Trophoblast cell (in vitro differentiated cells and primary cell): ENCODE results near the gene HINT2.

Source experiments
- DNase-seq, 2 donors: peaks; one replicate each; pipeline ENCODE4 v3.0.0-alpha.2; 2016
- H2AFZ ChIP-seq: 2 replicates; pipeline ENCODE4 v1.6.1; 2013; ENCODE audit warnings: low read length, moderate library complexity, mild to moderate bottlenecking; ENCODE audit not compliant: insufficient read depth, poor library complexity
- H2AK5ac ChIP-seq: 2 replicates; pipeline ENCODE4 v1.6.1; 2013; ENCODE audit warnings: mild to moderate bottlenecking, low read length
- H2BK120ac ChIP-seq: 2 replicates; pipeline ENCODE4 v1.6.1; 2013; ENCODE audit warnings: low read length, mild to moderate bottlenecking, moderate library complexity; ENCODE audit not compliant: insufficient read depth, poor library complexity
- H2BK12ac ChIP-seq: 2 replicates; pipeline ENCODE4 v1.6.1; 2013; ENCODE audit warnings: mild to moderate bottlenecking, low read length, moderate library complexity
- H2BK5ac ChIP-seq: 2 replicates; pipeline ENCODE4 v1.6.1; 2013; ENCODE audit warnings: low read length, low read depth, moderate library complexity, mild to moderate bottlenecking; ENCODE audit not compliant: poor library complexity
- H3K14ac ChIP-seq: 2 replicates; pipeline ENCODE4 v1.6.1; 2013; ENCODE audit warnings: mild to moderate bottlenecking, low read length
- H3K18ac ChIP-seq: 2 replicates; pipeline ENCODE4 v1.6.1; 2013; ENCODE audit warnings: mild to moderate bottlenecking, low read length
- H3K23ac ChIP-seq: 2 replicates; pipeline ENCODE4 v1.6.1; 2013; ENCODE audit warnings: low read length
- H3K27ac ChIP-seq: 2 replicates; pipeline ENCODE4 v1.5.1; 2013; ENCODE audit warnings: low read depth, mild to moderate bottlenecking, inconsistent platforms, low read length, moderate library complexity
- H3K27me3 ChIP-seq: 2 replicates; pipeline ENCODE4 v1.6.1; 2013; ENCODE audit warnings: inconsistent platforms, mild to moderate bottlenecking, low read length, moderate library complexity; ENCODE audit not compliant: insufficient read depth
- H3K36me3 ChIP-seq, 2 experiments: 1 replicate in 1 of 2; 2 replicates in 1 of 2; pipeline ENCODE4 v1.6.1; 2013; ENCODE audit warnings: low read length in 2 of 2, mild to moderate bottlenecking in 2 of 2, moderate library complexity in 1 of 2; ENCODE audit not compliant: insufficient read depth in 2 of 2, control insufficient read depth in 1 of 2
- H3K4ac ChIP-seq: 2 replicates; pipeline ENCODE4 v1.6.1; 2013; ENCODE audit warnings: low read depth, mild to moderate bottlenecking, low read length, moderate library complexity
- H3K4me1 ChIP-seq, 2 experiments: 1 replicate in 1 of 2; 2 replicates in 1 of 2; pipeline ENCODE4 v1.6.1; 2013; ENCODE audit warnings: low read length in 2 of 2, mild to moderate bottlenecking in 2 of 2, moderate library complexity in 1 of 2; ENCODE audit not compliant: insufficient read depth in 2 of 2, control insufficient read depth in 1 of 2
- H3K4me2 ChIP-seq: 2 replicates; pipeline ENCODE4 v1.6.1; 2013; ENCODE audit warnings: inconsistent platforms, mild to moderate bottlenecking, low read length, moderate library complexity
- H3K4me3 ChIP-seq: 2 replicates; pipeline ENCODE4 v1.5.1; 2013; ENCODE audit warnings: mild to moderate bottlenecking, low read depth, low read length, inconsistent platforms
- H3K79me1 ChIP-seq: one replicate; pipeline ENCODE4 v1.6.1; 2013; ENCODE audit warnings: low read length
- H3K79me2 ChIP-seq: 2 replicates; pipeline ENCODE4 v1.6.1; 2013; ENCODE audit warnings: low read length, mild to moderate bottlenecking; ENCODE audit not compliant: control insufficient read depth, insufficient read depth, poor library complexity
- H3K9ac ChIP-seq: 2 replicates; pipeline ENCODE4 v1.6.1; 2013; ENCODE audit warnings: mild to moderate bottlenecking, low read length
- H3K9me3 ChIP-seq: 2 replicates; pipeline ENCODE4 v1.6.1; 2013; ENCODE audit warnings: low read depth, mild to moderate bottlenecking, control low read depth, inconsistent platforms, low read length; ENCODE audit not compliant: insufficient read depth
- H4K12ac ChIP-seq: 2 replicates; pipeline ENCODE4 v1.6.1; 2013; ENCODE audit warnings: low read depth, mild to moderate bottlenecking, low read length, moderate library complexity
- H4K8ac ChIP-seq: 2 replicates; pipeline ENCODE4 v1.6.1; 2013; ENCODE audit warnings: low read depth, mild to moderate bottlenecking, low read length, moderate library complexity
- H4K91ac ChIP-seq: one replicate; pipeline ENCODE4 v1.6.1; 2013; ENCODE audit warnings: low read depth, mild to moderate bottlenecking, low read length, moderate library complexity
- WGBS: extraction: QIAGEN DNeasy Blood & Tissue Kit; methylation state at CpG from one replicate; pipeline ENCODE4 v1.1.7; 2013; ENCODE audit warnings: missing lambda C conversion rate; ENCODE audit not compliant: insufficient read length, insufficient coverage; ENCODE audit errors: extremely low coverage; 5-methylcytosine and 5-hydroxymethylcytosine counted together

HINT2 gene

GRCh38 chr9:35832814-35833213 lies 18.0 kb upstream of the HINT2 start:
- H3K27ac ChIP-seq: no peak overlapping the region
- H3K9ac ChIP-seq: no peak overlapping the region
- WGBS: no CpG with 5 or more reads among the region's 5 CpGs

GRCh38 chr9:35831040-35831439 lies 16.2 kb upstream of the HINT2 start:
- WGBS: no CpG with 5 or more reads among the region's 4 CpGs

More at GRCh38 chr9:35832814-35833213, 18.0 kb upstream of the HINT2 start:
- Histone ChIP-seq H3K4me3 (no peak overlapping the region), H3K9me3 (no peaks in the 10 kb centered on the region), H3K27me3 (no peaks in the 10 kb centered on the region), H4K8ac (no peak overlapping the region), H4K91ac (no peak overlapping the region), H3K4ac (no peak overlapping the region), H3K4me1 (peaks cover 22 to 27% of the 10 kb centered on the region in 2 experiments), H3K18ac (no peak overlapping the region), H3K4me2 (no peak overlapping the region), H3K79me2 (peaks cover 3% of the 10 kb centered on the region), H2BK120ac (no peak overlapping the region), H3K79me1 (peaks cover 4% of the 10 kb centered on the region), H4K12ac (no peak overlapping the region), H2AK5ac (no peak overlapping the region), H2BK12ac (no peak overlapping the region), H3K23ac (no peak overlapping the region), H3K36me3 (peaks cover 0 to 4% of the 10 kb centered on the region in 2 experiments), H2AFZ (no peak overlapping the region), H2BK5ac (no peak overlapping the region), H3K14ac (no peak overlapping the region)
- peak in 1 of 2 donors; percentile 18 for DNase-seq

GRCh38 chr9:35829764-35830096 lies 14.9 kb upstream of the HINT2 start:
- Histone ChIP-seq H3K9ac (no peak overlapping the region), H3K23ac (no peak overlapping the region), H3K4ac (peak overlapping the region; percentile 43), H2BK5ac (no peak overlapping the region), H3K27me3 (no peaks in the 10 kb centered on the region), H3K4me1 (peaks cover 22 to 27% of the 10 kb centered on the region in 2 experiments), H3K18ac (peak overlapping the region; percentile 69), H3K79me2 (peaks cover 3% of the 10 kb centered on the region), H3K27ac (no peak overlapping the region), H3K14ac (peak overlapping the region; percentile 61), H4K12ac (peak overlapping the region; percentile 67), H2AFZ (peak overlapping the region; percentile 12), H2BK12ac (no peak overlapping the region), H2AK5ac (peak overlapping the region; percentile 44), H4K8ac (peak overlapping the region; percentile 82), H3K9me3 (no peaks in the 10 kb centered on the region), H3K4me2 (peak overlapping the region; percentile 79), H3K79me1 (peaks cover 4% of the 10 kb centered on the region), H2BK120ac (no peak overlapping the region), H3K4me3 (peak overlapping the region; percentile 81), H3K36me3 (no peaks in the 10 kb centered on the region), H4K91ac (peak overlapping the region; percentile 46)
- DNase-seq: no peak
- WGBS: no CpG with 5 or more reads among the region's 2 CpGs

More at GRCh38 chr9:35831040-35831439, 16.2 kb upstream of the HINT2 start:
- Histone ChIP-seq H3K14ac (no peak overlapping the region), H2AK5ac (no peak overlapping the region), H4K8ac (no peak overlapping the region), H3K36me3 (peaks cover 0 to 4% of the 10 kb centered on the region in 2 experiments), H3K27ac (no peak overlapping the region), H3K4ac (no peak overlapping the region), H3K4me1 (peaks cover 22 to 27% of the 10 kb centered on the region in 2 experiments), H3K79me2 (peaks cover 3% of the 10 kb centered on the region), H3K18ac (no peak overlapping the region), H4K12ac (no peak overlapping the region), H4K91ac (no peak overlapping the region), H3K79me1 (peaks cover 4% of the 10 kb centered on the region), H3K23ac (no peak overlapping the region), H3K4me3 (no peak overlapping the region), H2BK12ac (no peak overlapping the region), H3K9ac (no peak overlapping the region), H3K27me3 (no peaks in the 10 kb centered on the region), H2BK120ac (no peak overlapping the region), H3K4me2 (no peak overlapping the region), H2BK5ac (no peak overlapping the region), H2AFZ (no peak overlapping the region), H3K9me3 (no peaks in the 10 kb centered on the region)
- DNase-seq: no peak

GRCh38 chr9:35829084-35829763 lies 14.4 kb upstream of the HINT2 start, which contains the start of gene TMEM8B:
TMEM8B (plus strand) TSS chr9:35829228; CDS start chr9:35829448, 220 bp downstream.
- Histone ChIP-seq H3K4me2 (peak within 1 kb of the TSS; percentile 99), H3K4me3 (peak within 1 kb of the TSS; percentile 81), H4K12ac (peak within 1 kb of the TSS; percentile 67), H3K27ac (no peak within 1 kb of the TSS), H3K4me1 (peaks cover 22 to 27% of the 10 kb centered on the region in 2 experiments), H3K79me2 (peaks cover 3% of the 10 kb centered on the region), H2AFZ (peak within 1 kb of the TSS; percentile 94), H2BK5ac (peak within 1 kb of the TSS; percentile 44), H3K36me3 (no peaks in the 10 kb centered on the region), H3K23ac (no peak within 1 kb of the TSS), H4K8ac (peak within 1 kb of the TSS; percentile 97), H3K27me3 (no peaks in the 10 kb centered on the region), H3K9ac (peak within 1 kb of the TSS; percentile 90), H3K79me1 (peaks cover 4% of the 10 kb centered on the region), H3K18ac (peak within 1 kb of the TSS; percentile 69), H2BK120ac (peak within 1 kb of the TSS; percentile 46), H2AK5ac (peak within 1 kb of the TSS; percentile 44), H4K91ac (peak within 1 kb of the TSS; percentile 48), H2BK12ac (peak within 1 kb of the TSS; percentile 20), H3K4ac (peak within 1 kb of the TSS; percentile 73), H3K9me3 (no peaks in the 10 kb centered on the region), H3K14ac (peak within 1 kb of the TSS; percentile 90)
- DNase-seq: peak; percentile 89 to 90
- no CpG with 5 or more reads among the region's 53 CpGs for WGBS
